HG03469 (cell line): Measurements from ENCODE around the gene SELL.
"Not testable (repeated sequence)": the region's sequence is repeated elsewhere in the genome, so short reads cannot be mapped to it uniquely, and the experiment has no call there.

Experiments
- ATAC-seq: cut with Tn5 transposase; IDR thresholded peaks from one replicate; pipeline ENCODE4 v1.9.1; 2021; ENCODE audit warnings: mild to moderate bottlenecking, moderate library complexity, moderate number of reproducible peaks; ENCODE audit not compliant: unreplicated experiment

The SELL gene

GRCh38 chr1:169711469-169712308 lies at the start of gene SELL:
Gene SELL, minus strand, starts transcription at chr1:169711620. Its CDS starts 122 bp downstream, at chr1:169711498.
- ATAC-seq: peak; percentile 49

GRCh38 chr1:169759038-169759437 lies 47.6 kb upstream of the SELL start:
- ATAC-seq: no peak

GRCh38 chr1:169753549-169753948 lies 42.1 kb upstream of the SELL start:
- ATAC-seq: no peak

GRCh38 chr1:169750041-169750440 lies 38.6 kb upstream of the SELL start:
- ATAC-seq: no peak

- no peak for ATAC-seq
Observed at GRCh38 chr1:169746550-169746949, 35.1 kb upstream of the SELL start.

- ATAC-seq: no peak
Observed at GRCh38 chr1:169745015-169745861, 33.8 kb upstream of the SELL start.

GRCh38 chr1:169741666-169742394 lies 30.4 kb upstream of the SELL start:
- no peak for ATAC-seq

- no peak for ATAC-seq
Observed at GRCh38 chr1:169739980-169740379, 28.6 kb upstream of the SELL start.

GRCh38 chr1:169733924-169734323 lies 22.5 kb upstream of the SELL start, which contains the start of gene SELE:
Gene SELE, minus strand, starts transcription at chr1:169734079. Its CDS starts 467 bp downstream, at chr1:169733612.
- no peak for ATAC-seq

- no peak for ATAC-seq
Observed at GRCh38 chr1:169731446-169731845, 20.0 kb upstream of the SELL start.

GRCh38 chr1:169729991-169730390 lies 18.6 kb upstream of the SELL start:
- ATAC-seq: no peak

GRCh38 chr1:169727307-169727706 lies 15.9 kb upstream of the SELL start:
- no peak for ATAC-seq

GRCh38 chr1:169726851-169727250 lies 15.4 kb upstream of the SELL start:
- ATAC-seq: no peak

- no peak for ATAC-seq
Observed at GRCh38 chr1:169725930-169726329, 14.5 kb upstream of the SELL start.

- ATAC-seq: no peak
Observed at GRCh38 chr1:169724168-169724567, 12.7 kb upstream of the SELL start.

GRCh38 chr1:169723763-169724162 lies 12.3 kb upstream of the SELL start:
- no peak for ATAC-seq

GRCh38 chr1:169722779-169723178 lies 11.4 kb upstream of the SELL start:
- no peak for ATAC-seq

GRCh38 chr1:169715100-169715499 lies 3.7 kb upstream of the SELL start:
- ATAC-seq: not testable (repeated sequence)

- ATAC-seq: not testable (repeated sequence)
Observed at GRCh38 chr1:169713090-169713489, 1.7 kb upstream of the SELL start.

GRCh38 chr1:169712309-169712631 lies 850 bp upstream of the SELL start:
- no peak for ATAC-seq

- no peak for ATAC-seq
Observed at GRCh38 chr1:169708647-169709046, 2.8 kb downstream of the SELL start.
